K562 (cell line): Measurements from ENCODE around the gene TIMM44. TPM values are rescaled to one million over a fixed set of nuclear protein-coding genes. Genes with fewer than 3 reads are reported as not detected.
A peak's percentile ranks its signal among the peaks of the same experiment; 100 is the strongest.

Source experiments
- HMG20B ChIP-seq: fragments of 250-450 bp; sonication (Bioruptor Pico); IDR thresholded peaks from 2 replicates; pipeline ENCODE4 v1.5.0; 2021; ENCODE audit warnings: mild to moderate bottlenecking
- HMGN3 ChIP-seq: IDR thresholded peaks from 2 replicates; pipeline ENCODE4 v1.6.1; 2011; ENCODE audit warnings: borderline replicate concordance, low read depth, mild to moderate bottlenecking, mixed read lengths, low read length; ENCODE audit not compliant: insufficient read length; ENCODE audit errors: extremely low read depth
- HNRNPH1 ChIP-seq: fragments of 200-400 bp; formaldehyde crosslinking; optimal IDR thresholded peaks from 2 replicates; pipeline ENCODE3; 2017; ENCODE audit warnings: low read depth, mild to moderate bottlenecking, low read length, moderate library complexity
- IFI16 ChIP-seq: fragments of 250-450 bp; sonication (Bioruptor Pico); IDR thresholded peaks from 2 replicates; pipeline ENCODE4 v2.1.2; 2022; ENCODE audit warnings: mild to moderate bottlenecking, inconsistent platforms
- POLR3A ChIP-seq: IDR thresholded peaks from 2 replicates; pipeline ENCODE4 v1.6.1; 2011; ENCODE audit warnings: borderline replicate concordance, mild to moderate bottlenecking, moderate library complexity; ENCODE audit not compliant: insufficient read length, insufficient read depth; ENCODE audit errors: extremely low read depth
- SREBF1 ChIP-seq: fragments of 150-350 bp; IDR thresholded peaks from 2 replicates; pipeline ENCODE4 v1.6.1; 2014; ENCODE audit warnings: antibody characterized with exemption, low read depth, low read length, borderline replicate concordance
- TSHZ1 ChIP-seq: fragments of 250-450 bp; sonication (Bioruptor Pico); IDR thresholded peaks from 2 replicates; pipeline ENCODE4 v1.4.0; 2020; ENCODE audit warnings: mild to moderate bottlenecking, moderate library complexity
- ZBTB7A ChIP-seq: IDR thresholded peaks from 2 replicates; pipeline ENCODE4 v1.6.1; 2011; ENCODE audit warnings: low read depth, mild to moderate bottlenecking, low read length, moderate library complexity, borderline replicate concordance; ENCODE audit not compliant: control insufficient read depth
- ZBTB9 ChIP-seq: fragments of 450-650 bp; formaldehyde crosslinking; IDR thresholded peaks from 2 replicates; pipeline ENCODE4 v1.4.0; 2020; ENCODE audit warnings: mild to moderate bottlenecking, moderate library complexity
- ZHX1 ChIP-seq: fragments of 150-350 bp; conservative IDR thresholded peaks from 2 replicates; pipeline ENCODE4 v1.6.1; 2014; ENCODE audit warnings: low read length
- ZNF175 ChIP-seq: fragments of 200-800 bp; sonication (Bioruptor generic); IDR thresholded peaks from 2 replicates; pipeline ENCODE4 v1.6.1; 2016; ENCODE audit warnings: low read depth, mild to moderate bottlenecking, missing genetic modification characterization, missing compliant biosample characterization
- polyA plus RNA-seq, 8 experiments: library from polyadenylated mRNA; depleted of rRNA in 4 of 8; stranded (reverse) in 5 of 8; unstranded in 3 of 8; fragments of >200 nt; fragmentation: Nextera tagmentation in 2 of 8; fragmentation: Illumina TruSeq in 1 of 8; extraction: Ambion mirVana in 2 of 8; extraction: Trizol in 1 of 8; gene quantifications; 2 replicates each; pipeline versions ENCODE4 v1.2.1 to v1.2.3, GENCODE V29; 2011 to 2014; ENCODE audit warnings: inconsistent platforms in 1 of 8, missing spikeins in 1 of 8
- total RNA-seq, 7 experiments: library from RNA; depleted of rRNA in 6 of 7; stranded (reverse); fragments of >200 nt in 6 of 7; fragmentation: Illumina TruSeq in 2 of 7; extraction: Trizol in 2 of 7; gene quantifications; 2 replicates each; pipeline versions ENCODE4 v1.2.1 to v1.2.3, GENCODE V29; 2011 to 2021; ENCODE audit warnings: low replicate concordance in 1 of 7
- TF ChIP-seq, protein P1 (sequence below): fragments of 250-450 bp; sonication (Bioruptor Pico); IDR thresholded peaks from 2 replicates; pipeline ENCODE4 v1.9.0; 2021; ENCODE audit warnings: mild to moderate bottlenecking
- TF ChIP-seq, protein P2 (sequence below): sonication (generic); formaldehyde crosslinking; IDR thresholded peaks from 2 replicates; pipeline ENCODE4 v1.8.1; 2023; ENCODE audit warnings: mild to moderate bottlenecking, missing genetic modification reagents

TIMM44 gene
- total and polyA plus RNA-seq, 9 of the 15 experiments (the other 6 are each of a cell fraction or from before 2014, with no cell fraction given): 10.3 to 231 (median 89.3) TPM

DNA sequence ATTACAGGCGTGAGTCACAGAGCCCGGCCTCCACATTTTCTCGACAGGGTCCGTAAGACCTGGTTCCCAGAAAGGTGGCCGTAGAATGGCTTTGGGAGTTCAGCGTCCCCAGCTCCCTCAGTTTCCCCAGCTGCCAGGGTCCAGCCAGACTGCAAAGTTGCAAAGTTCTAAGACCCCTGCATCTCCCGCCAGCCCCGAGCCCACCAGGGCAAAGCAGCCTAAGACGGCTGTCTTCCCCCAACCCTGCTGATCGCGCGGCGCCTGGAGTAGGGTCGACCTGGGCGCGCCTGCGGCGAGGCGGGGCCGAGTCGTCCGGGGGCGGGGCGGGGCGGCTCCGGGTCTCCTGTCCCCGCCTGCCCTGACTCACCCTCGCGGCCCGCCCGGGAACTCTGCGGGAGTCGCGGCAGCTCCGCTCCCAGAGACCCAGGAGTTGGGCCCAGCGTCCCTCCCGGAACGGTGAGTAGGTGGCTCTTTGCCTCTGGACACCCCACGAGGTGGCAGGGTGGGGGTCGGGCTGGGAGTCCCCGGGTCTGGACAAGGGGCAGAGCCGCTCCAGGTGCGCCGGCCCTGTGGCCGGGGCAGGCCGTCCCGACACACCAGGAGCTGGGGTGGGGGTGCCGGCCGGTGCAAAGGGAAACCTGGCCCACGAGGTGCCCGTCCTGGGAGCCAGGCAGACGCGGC lies 55.2 kb downstream of the TIMM44 start, which contains the start of gene LRRC8E (continued):
- TF ChIP-seq, protein P1, sequence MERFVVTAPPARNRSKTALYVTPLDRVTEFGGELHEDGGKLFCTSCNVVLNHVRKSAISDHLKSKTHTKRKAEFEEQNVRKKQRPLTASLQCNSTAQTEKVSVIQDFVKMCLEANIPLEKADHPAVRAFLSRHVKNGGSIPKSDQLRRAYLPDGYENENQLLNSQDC: no peak
- TF ChIP-seq HMG20B (CRISPR knock-in tag) (no peak), HMGN3 (peak; percentile 44), IFI16 (no peak), ZHX1 (no peak), SREBF1 (no peak), POLR3A (no peak), HNRNPH1 (no peak), TSHZ1 (CRISPR knock-in tag) (no peak), ZBTB9 (CRISPR knock-in tag) (no peak), ZBTB7A (peak; percentile 91), ZNF175 (CRISPR knock-in tag) (no peak)
- TF ChIP-seq, protein P2, sequence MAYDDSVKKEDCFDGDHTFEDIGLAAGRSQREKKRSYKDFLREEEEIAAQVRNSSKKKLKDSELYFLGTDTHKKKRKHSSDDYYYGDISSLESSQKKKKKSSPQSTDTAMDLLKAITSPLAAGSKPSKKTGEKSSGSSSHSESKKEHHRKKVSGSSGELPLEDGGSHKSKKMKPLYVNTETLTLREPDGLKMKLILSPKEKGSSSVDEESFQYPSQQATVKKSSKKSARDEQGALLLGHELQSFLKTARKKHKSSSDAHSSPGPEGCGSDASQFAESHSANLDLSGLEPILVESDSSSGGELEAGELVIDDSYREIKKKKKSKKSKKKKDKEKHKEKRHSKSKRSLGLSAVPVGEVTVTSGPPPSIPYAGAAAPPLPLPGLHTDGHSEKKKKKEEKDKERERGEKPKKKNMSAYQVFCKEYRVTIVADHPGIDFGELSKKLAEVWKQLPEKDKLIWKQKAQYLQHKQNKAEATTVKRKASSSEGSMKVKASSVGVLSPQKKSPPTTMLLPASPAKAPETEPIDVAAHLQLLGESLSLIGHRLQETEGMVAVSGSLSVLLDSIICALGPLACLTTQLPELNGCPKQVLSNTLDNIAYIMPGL (CRISPR knock-in tag): 0 out of 2 replicates have a peak, but pooled peaks have one; percentile 50
